Motor neuron (in vitro differentiated cells): Measurements from ENCODE around the gene MAP1S. TPM values are rescaled to one million over a fixed set of nuclear protein-coding genes. Genes with fewer than 3 reads are reported as not detected.
"Not testable (repeated sequence)": the region's sequence is repeated elsewhere in the genome, so short reads cannot be mapped to it uniquely, and the experiment has no call there.

ENCODE experiments used
- ATAC-seq, 8 experiments: fragments of 200-7000 bp; cut with Tn5 transposase; replicated peaks in 6 of 8; 2 replicates each; pipeline ENCODE4 v1.8.0; 2021; ENCODE audit warnings: mild to moderate bottlenecking in 8 of 8, moderate library complexity in 8 of 8
- H3K27ac ChIP-seq, 2 donors: fragments of 250-450 bp; sonication (Bioruptor Pico); 2 replicates each; pipeline ENCODE4 v1.9.0; 2021; ENCODE audit warnings: antibody characterized with exemption in 2 of 2, mild to moderate bottlenecking in 2 of 2, moderate library complexity in 1 of 2
- H3K4me1 ChIP-seq, 2 donors: fragments of 250-450 bp; sonication (Bioruptor Pico); replicated peaks in 1 of 2; 2 replicates each; pipeline ENCODE4 v1.6.1; 2021; ENCODE audit warnings: antibody characterized with exemption in 2 of 2, mild to moderate bottlenecking in 2 of 2, moderate library complexity in 1 of 2
- H3K4me3 ChIP-seq, 5 donors: fragments of 250-450 bp; sonication (Bioruptor Pico); 2 replicates each; pipeline ENCODE4 v1.9.0; 2021; ENCODE audit warnings: antibody characterized with exemption in 5 of 5, mild to moderate bottlenecking in 5 of 5, moderate library complexity in 4 of 5
- WGBS, 10 experiments: fragments of 450-650 bp; shearing (Covaris generic); methylation state at CpG; one replicate each; pipeline ENCODE4 v1.0.0; 2022; 5-methylcytosine and 5-hydroxymethylcytosine counted together
- in situ Hi-C, 9 experiments: fragments of 400-800 bp; cut with MboI; loops; one replicate each; pipeline ENCODE4 v1.15.0; 2021; ENCODE audit warnings: low sequenced_read_pairs in 9 of 9, low pct_unique_long_range_greater_than_20kb in 2 of 9; ENCODE audit not compliant: unreplicated experiment in 9 of 9
- total RNA-seq, 8 experiments: library from RNA; unstranded; fragments of 300-600 nt; gene quantifications; 2 replicates each; pipeline versions ENCODE4 v1.2.3 to v1.2.4, GENCODE V29; 2022

The MAP1S gene
- total RNA-seq, 8 experiments from 2014 or later: 11.2 to 49.8 (median 26.8) TPM

- peak; percentile 47 to 98 (median 96) for ATAC-seq
- 15 to 79% (median 30%) methylated on average over 2 to 7 of the region's 17 CpGs; no CpG with 5 or more reads in 1 of the 10 experiments for WGBS, 10 experiments
- Histone ChIP-seq H3K27ac (peak overlapping the region; percentile 64 to 86), H3K4me3 (peak overlapping the region; percentile 18 to 38 (median 28)), H3K4me1 (peaks cover 5 to 11% of the 10 kb centered on the region in 2 donors)
- in situ Hi-C loops: no loop called here
Measured at GRCh38 chr19:17762505-17763229, 43.4 kb downstream of the MAP1S start.

GRCh38 chr19:17764348-17764747 lies 45.1 kb downstream of the MAP1S start:
- in situ Hi-C loops: no loop called here
- H3K4me3 ChIP-seq: no peak overlapping the region
- ATAC-seq: no peak
- peaks cover 5 to 11% of the 10 kb centered on the region in 2 donors for H3K4me1 ChIP-seq
- WGBS, 10 experiments: 33 to 100% (median 70%) methylated on average over 1 to 3 of the region's 7 CpGs; no CpG with 5 or more reads in 4 of the 10 experiments
- no peak overlapping the region for H3K27ac ChIP-seq

- no peak overlapping the region for H3K27ac ChIP-seq
- H3K4me3 ChIP-seq: no peak overlapping the region
- peaks cover 5 to 11% of the 10 kb centered on the region in 2 donors for H3K4me1 ChIP-seq
- in situ Hi-C loops: no loop called here
- peak in 3 of 8 experiments; percentile 20 to 61 (median 60) for ATAC-seq
- WGBS, 10 experiments: 40 to 97% (median 80%) methylated on average over 1 to 6 of the region's 12 CpGs; no CpG with 5 or more reads in 3 of the 10 experiments
Measured at GRCh38 chr19:17765069-17765618, 45.9 kb downstream of the MAP1S start.

- in situ Hi-C loops: no loop called here
- H3K27ac ChIP-seq: no peak overlapping the region
- WGBS, 10 experiments: 0 to 43% (median 17%) methylated on average over 1 to 26 of the region's 29 CpGs; no CpG with 5 or more reads in 4 of the 10 experiments
- peaks cover 5 to 10% of the 10 kb centered on the region in 2 donors for H3K4me1 ChIP-seq
- ATAC-seq: peak in 7 of 8 experiments; percentile 15 to 96 (median 34)
- no peak overlapping the region for H3K4me3 ChIP-seq
Measured at GRCh38 chr19:17766543-17767131, 47.4 kb downstream of the MAP1S start.

- Histone ChIP-seq H3K4me3 (no peak overlapping the region), H3K27ac (no peak overlapping the region), H3K4me1 (peaks cover 0 to 5% of the 10 kb centered on the region in 2 donors)
- in situ Hi-C loops: no loop called here
- 0 to 100% (median 80%) methylated on average over 1 of the region's 1 CpG; no CpG with 5 or more reads in 2 of the 10 experiments for WGBS, 10 experiments
- ATAC-seq: no peak
Measured at GRCh38 chr19:17767559-17767958, 48.3 kb downstream of the MAP1S start.

GRCh38 chr19:17770613-17771012 lies 51.3 kb downstream of the MAP1S start:
- Histone ChIP-seq H3K4me3 (no peak overlapping the region), H3K27ac (no peak overlapping the region), H3K4me1 (no peaks in the 10 kb centered on the region)
- 96 to 100% (median 100%) methylated on average over 1 to 7 of the region's 13 CpGs; no CpG with 5 or more reads in 7 of the 10 experiments for WGBS, 10 experiments
- no peak for ATAC-seq
- in situ Hi-C loops: loop anchor here in 1 of 9 experiments (10.0 kb wide), 2 partner anchors 66 to 84 kb away; partner anchors contain the start of gene RPL18A

GRCh38 chr19:17772172-17772571 lies 52.9 kb downstream of the MAP1S start:
- no peak overlapping the region for H3K27ac ChIP-seq
- in situ Hi-C loops: loop anchor here in 1 of 9 experiments (10.0 kb wide), 2 partner anchors 67 to 83 kb away; partner anchors contain the start of gene RPL18A
- ATAC-seq: peak in 1 of 8 experiments; percentile 36
- H3K4me3 ChIP-seq: no peak overlapping the region
- H3K4me1 ChIP-seq: no peaks in the 10 kb centered on the region
- 78 to 96% methylated on average over 4 of the region's 4 CpGs; no CpG with 5 or more reads in 8 of the 10 experiments for WGBS, 10 experiments

GRCh38 chr19:17775245-17775927 lies 56.1 kb downstream of the MAP1S start:
- 33 to 83% (median 73%) methylated on average over 1 to 3 of the region's 16 CpGs; no CpG with 5 or more reads in 5 of the 10 experiments for WGBS, 10 experiments
- no peak overlapping the region for H3K27ac ChIP-seq
- H3K4me3 ChIP-seq: no peak overlapping the region
- in situ Hi-C loops: loop anchor here in 1 of 9 experiments (10.0 kb wide), 2 partner anchors 71 to 79 kb away; partner anchors contain the start of gene RPL18A
- peak in 5 of 8 experiments; percentile 4 to 49 (median 29) for ATAC-seq
- peaks cover 11 to 13% of the 10 kb centered on the region in 2 donors for H3K4me1 ChIP-seq

GRCh38 chr19:17775991-17776803 lies 56.9 kb downstream of the MAP1S start:
- in situ Hi-C loops: loop anchor here in 1 of 9 experiments (10.0 kb wide), 2 partner anchors 71 to 79 kb away; partner anchors contain the start of gene RPL18A
- H3K4me3 ChIP-seq: no peak overlapping the region
- peaks cover 11 to 13% of the 10 kb centered on the region in 2 donors for H3K4me1 ChIP-seq
- WGBS, 10 experiments: 33 to 94% (median 80%) methylated on average over 1 to 13 of the region's 27 CpGs; no CpG with 5 or more reads in 3 of the 10 experiments
- no peak overlapping the region for H3K27ac ChIP-seq
- ATAC-seq: no peak

- in situ Hi-C loops: loop anchor here in 1 of 9 experiments (10.0 kb wide), 2 partner anchors 73 to 77 kb away; partner anchors contain the start of gene RPL18A
- not testable (repeated sequence) for H3K27ac ChIP-seq, ATAC-seq, H3K4me3 ChIP-seq
- WGBS, 10 experiments: 0 to 100% (median 82%) methylated on average over 1 to 7 of the region's 10 CpGs; no CpG with 5 or more reads in 4 of the 10 experiments
- H3K4me1 ChIP-seq: peaks cover 11 to 13% of the 10 kb centered on the region in 2 donors
Measured at GRCh38 chr19:17777840-17778239, 58.6 kb downstream of the MAP1S start.

GRCh38 chr19:17778251-17778967 lies 59.1 kb downstream of the MAP1S start:
- Histone ChIP-seq H3K27ac (peak overlapping the region; percentile 26 to 77), H3K4me3 (peak overlapping the region in 2 of 5 donors; percentile 8 to 19), H3K4me1 (peaks cover 11 to 13% of the 10 kb centered on the region in 2 donors)
- WGBS, 10 experiments: 20% methylated on average over 1 of the region's 37 CpGs; no CpG with 5 or more reads in 9 of the 10 experiments
- in situ Hi-C loops: loop anchor here in 1 of 9 experiments (10.0 kb wide), 2 partner anchors 74 to 76 kb away; partner anchors contain the start of gene RPL18A
- ATAC-seq: peak; percentile 40 to 87 (median 68)
